Stimulated activated CD8-positive, alpha-beta memory T cell treated with anti-CD3 and anti-CD28 coated beads, Interleukin-7, amount 100 ng/mL, for 24 hours (primary cell): ENCODE measurements around the gene SYTL3.
"Not testable (repeated sequence)": the region's sequence is repeated elsewhere in the genome, so short reads cannot be mapped to it uniquely, and the experiment has no call there.

Experiments
- DNase-seq: peaks from one replicate; pipeline ENCODE4 v3.0.0-alpha.2; 2020; ENCODE audit warnings: low read depth

The SYTL3 gene

DNA sequence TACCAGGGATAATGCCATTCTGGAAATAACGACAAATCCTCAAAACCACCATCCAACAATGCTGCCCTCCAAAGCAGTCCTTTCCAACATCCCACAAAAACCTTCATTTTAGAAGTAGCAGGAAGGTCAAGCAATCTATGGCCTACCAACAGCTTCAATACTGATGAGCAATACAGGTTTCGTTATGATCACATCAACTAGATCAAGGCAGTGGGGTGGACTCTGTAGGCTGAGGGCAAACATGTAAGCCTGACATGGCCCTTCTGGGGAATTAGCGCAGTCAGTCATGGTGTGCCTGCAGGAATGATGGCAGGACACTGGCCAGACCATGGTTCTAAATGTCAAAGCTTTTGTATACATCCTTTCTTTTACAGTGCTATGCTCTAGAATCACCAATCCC lies 127.7 kb downstream of the SYTL3 start:
- no peak for DNase-seq

DNA sequence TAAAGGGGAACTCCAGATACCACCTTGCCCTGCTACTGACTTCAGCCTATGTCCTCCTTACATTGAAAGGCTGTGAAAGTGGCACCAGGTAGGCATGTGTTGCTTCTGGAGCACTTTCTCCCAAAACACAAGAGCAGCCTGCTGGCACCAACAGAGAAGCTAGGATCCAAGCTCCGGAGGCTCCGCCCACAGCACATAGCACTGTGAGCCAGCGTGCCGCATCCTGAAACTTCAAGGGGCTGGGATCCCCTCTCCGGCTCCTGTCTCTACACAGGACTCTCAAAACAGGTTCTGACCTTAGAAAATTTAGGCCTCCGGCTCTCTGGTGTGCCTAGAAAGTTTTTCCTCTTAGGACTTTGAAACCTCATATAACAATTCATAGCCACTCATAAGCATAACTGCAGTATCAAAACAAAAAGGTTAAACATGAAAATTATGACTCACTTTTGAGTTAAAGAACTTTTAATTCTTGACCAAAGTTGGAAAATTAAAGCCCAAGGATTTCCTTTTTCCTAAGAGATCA lies 128.2 kb downstream of the SYTL3 start:
- no peak for DNase-seq

DNA sequence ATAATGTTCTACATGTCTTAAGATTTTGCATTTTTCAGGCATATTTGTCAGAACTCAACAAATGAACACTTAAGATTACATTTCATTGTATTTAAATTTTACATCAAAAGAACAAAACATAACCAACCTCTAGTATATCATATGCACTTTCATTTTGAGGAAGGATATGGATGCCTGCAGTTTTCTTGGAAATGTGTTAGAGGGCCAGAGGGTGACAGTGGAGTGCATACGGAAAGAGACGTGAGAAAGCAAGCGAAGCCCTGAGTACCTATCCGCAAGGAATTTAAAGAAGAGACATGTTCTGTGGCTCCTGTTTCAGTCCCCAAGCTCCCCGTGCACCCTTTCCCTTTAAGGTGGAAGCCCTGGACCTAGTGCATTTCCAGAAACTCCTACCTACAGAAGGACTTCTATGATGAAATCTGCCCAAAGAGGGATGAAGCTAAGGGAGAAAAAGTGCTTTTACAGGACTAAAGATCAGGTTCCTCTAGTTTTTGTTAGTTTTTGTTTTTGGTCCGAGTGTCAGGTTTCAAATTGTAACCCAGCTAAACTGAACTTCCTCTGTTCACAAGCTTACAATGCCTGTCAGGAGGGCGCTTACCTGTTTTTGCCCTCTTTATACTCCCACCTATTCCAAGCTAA lies 130.5 kb downstream of the SYTL3 start:
- DNase-seq: no peak

GRCh38 chr6:158780988-158781691 lies 131.3 kb downstream of the SYTL3 start:
- no peak for DNase-seq

- no peak for DNase-seq
Measured at GRCh38 chr6:158781692-158782373, 132.0 kb downstream of the SYTL3 start.

- DNase-seq: no peak
Measured at GRCh38 chr6:158782432-158783166, 132.7 kb downstream of the SYTL3 start.

- DNase-seq: no peak
Measured at GRCh38 chr6:158783167-158783450, 133.3 kb downstream of the SYTL3 start.

GRCh38 chr6:158783851-158784250 lies 134.0 kb downstream of the SYTL3 start:
- no peak for DNase-seq

GRCh38 chr6:158784505-158784904 lies 134.7 kb downstream of the SYTL3 start:
- DNase-seq: no peak

GRCh38 chr6:158785036-158785435 lies 135.2 kb downstream of the SYTL3 start:
- no peak for DNase-seq

DNA sequence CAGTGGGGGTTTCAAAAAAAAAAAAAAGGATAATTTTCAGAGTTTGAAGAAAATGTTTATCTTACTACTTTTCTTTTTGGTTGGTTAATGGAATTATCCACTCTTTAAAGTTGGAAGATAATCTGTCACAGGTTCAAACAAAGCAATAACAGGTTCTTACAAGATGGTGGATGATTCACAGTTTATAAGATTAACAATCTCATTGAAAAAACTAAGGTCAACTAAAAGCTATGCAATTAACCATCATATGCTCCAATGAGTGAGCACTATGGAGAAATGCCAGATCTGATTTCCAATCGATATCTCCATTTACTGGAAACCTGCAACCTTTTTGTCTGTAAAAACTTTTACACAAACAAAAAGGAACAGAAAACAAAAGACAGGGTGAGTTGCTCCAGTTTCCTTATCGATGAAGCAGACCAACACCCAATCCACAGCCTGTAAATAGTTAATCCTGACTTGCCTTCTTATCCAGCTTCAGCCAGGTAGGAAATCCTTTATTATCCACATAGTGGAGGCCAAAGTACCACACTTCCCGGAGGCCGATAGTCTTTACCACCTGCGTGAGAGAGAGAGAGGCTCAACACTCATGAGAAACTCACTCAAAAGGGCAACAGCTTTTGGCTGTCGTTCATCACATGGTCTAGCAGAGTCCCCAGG lies 136.9 kb downstream of the SYTL3 start:
- no peak for DNase-seq

- DNase-seq: no peak
Measured at GRCh38 chr6:158787395-158787794, 137.5 kb downstream of the SYTL3 start.

- DNase-seq: no peak
Measured at GRCh38 chr6:158789115-158789917, 139.5 kb downstream of the SYTL3 start.

DNA sequence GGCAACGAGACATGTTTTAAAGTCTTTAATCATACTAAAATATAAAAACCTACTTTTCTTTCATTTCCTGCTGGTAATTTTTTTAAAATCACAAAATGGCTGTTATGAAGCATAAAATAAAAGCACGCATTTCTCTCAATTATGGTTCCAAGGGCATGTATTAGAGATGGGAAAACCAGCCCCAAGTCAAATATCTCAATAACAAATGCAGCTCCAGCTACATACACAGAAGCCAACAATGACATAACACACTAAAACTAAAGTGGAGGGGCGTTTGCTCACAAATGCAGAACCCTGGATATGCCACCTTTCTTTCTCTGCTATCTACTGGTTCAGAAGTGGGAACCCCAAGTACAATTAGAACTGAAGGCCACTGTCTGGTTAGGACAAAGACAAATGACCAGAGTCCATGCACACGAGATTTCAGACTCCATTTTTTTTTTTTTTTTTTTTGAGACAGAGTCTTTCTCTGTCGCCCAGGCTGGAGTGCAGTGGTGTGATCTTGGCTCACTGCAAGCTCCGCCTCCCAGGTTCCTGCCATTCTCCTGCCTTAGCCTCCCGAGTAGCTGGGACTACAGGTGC lies 141.5 kb downstream of the SYTL3 start:
- DNase-seq: no peak

DNA sequence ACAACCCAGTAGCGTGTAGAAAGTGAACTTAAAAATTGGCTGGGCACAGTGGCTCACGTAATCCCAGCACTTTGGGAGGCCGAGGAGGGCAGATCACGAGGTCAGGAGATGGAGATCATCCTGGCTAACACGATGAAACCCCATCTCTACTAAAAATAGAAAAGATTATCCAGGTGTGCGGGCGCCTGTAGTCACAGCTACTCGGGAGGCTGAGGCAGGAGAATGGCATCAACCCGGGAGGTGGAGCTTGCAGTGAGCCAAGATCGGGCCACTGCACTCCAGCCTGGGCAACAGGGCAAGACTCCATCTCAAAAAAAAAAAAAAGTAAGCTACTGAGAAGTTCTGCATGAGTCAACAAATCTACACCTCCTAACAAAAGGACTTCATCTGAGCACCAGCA lies 142.7 kb downstream of the SYTL3 start:
- not testable (repeated sequence) for DNase-seq

GRCh38 chr6:158793432-158793831 lies 143.6 kb downstream of the SYTL3 start:
- DNase-seq: no peak

- DNase-seq: no peak
Measured at GRCh38 chr6:158795516-158795915, 145.7 kb downstream of the SYTL3 start.

GRCh38 chr6:158796353-158796752 lies 146.5 kb downstream of the SYTL3 start:
- DNase-seq: no peak

GRCh38 chr6:158797331-158798310 lies 147.8 kb downstream of the SYTL3 start:
- no peak for DNase-seq

- DNase-seq: no peak
Measured at GRCh38 chr6:158798311-158798710, 148.5 kb downstream of the SYTL3 start.
